Pons (tissue), 1 donor: ENCODE data around the gene TENT4B.
"Not testable (repeated sequence)": the region's sequence is repeated elsewhere in the genome, so short reads cannot be mapped to it uniquely, and the experiment has no call there.

Experiments used
- DNase-seq: peaks from one replicate; pipeline ENCODE4 v3.0.0-alpha.2; 2016; ENCODE audit warnings: low spot score

The TENT4B gene

DNA sequence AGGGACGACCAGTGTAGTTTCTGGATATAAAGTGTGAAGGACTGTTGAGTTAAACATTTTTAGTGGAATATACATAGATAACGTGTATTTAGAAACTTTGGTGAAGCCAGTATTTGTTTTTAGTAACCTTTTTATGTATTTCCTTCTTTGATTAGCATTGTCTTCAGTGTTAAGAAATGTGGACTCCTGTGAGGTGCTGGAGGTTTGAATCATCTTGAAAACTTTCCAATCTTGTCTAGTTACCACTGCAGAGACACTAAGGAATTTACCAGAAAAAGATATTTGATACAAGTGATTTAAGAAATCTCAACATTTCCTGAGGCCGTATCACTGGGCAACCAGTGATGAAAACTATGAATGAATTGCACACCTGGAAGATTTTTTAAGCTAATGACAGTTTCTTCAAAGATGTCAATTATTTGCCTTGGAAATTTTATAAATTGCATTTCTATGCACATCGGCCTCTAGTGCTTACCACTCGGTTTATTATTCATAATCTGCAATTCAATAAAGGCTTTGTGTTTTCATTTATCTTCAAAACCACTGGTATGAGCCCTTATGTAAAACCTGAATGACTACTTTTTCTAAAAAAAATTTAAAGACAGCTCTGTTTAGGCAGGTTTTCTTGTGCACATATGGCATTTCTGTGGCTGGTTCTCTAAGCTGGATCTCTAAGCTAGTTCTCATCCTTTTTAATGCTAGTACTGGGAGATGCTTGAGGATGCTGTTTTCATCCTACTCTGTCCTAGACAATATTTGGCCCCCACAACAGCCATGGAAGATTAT, 81.9 kb downstream of the TENT4B start:
- DNase-seq: no peak

DNA sequence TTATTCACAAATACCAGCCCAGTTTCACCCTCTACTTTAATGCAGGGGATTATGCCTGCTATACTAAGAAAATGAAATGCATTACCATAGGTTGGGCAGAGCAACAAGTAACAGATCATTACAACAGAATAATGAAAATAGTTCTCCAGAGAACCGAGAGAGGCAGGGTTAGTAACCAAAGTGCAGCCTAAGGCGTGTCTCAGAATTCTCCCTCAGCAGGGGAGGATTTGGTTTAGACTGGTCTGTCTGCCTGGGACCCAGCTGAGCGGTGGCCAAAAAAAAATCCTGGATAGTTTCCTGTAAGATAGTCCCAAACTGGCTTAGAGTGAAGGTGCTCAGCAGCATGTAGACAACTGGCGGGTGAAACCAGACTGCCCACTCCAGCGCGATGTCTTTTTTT, 82.5 kb downstream of the TENT4B start:
- DNase-seq: no peak

DNA sequence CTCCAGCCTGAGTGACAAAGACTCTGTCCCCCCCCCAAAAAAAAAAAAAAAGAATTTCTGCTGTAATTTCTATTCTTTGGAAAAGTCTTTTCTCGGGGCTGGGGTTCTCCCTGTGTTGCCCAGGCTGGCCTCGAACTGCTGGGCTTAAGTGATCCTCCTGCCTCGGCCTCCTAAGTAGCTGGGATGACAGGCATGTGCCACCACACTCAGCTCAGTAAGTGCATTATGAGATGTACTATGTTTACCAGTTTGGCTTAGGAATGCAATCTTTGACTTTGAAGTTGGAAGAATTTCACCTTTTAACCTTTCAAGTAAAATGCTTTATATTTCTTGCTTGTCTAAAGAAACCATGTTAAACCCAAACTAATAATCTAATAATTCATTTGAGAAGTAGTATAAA, 85.2 kb downstream of the TENT4B start:
- no peak for DNase-seq

DNA sequence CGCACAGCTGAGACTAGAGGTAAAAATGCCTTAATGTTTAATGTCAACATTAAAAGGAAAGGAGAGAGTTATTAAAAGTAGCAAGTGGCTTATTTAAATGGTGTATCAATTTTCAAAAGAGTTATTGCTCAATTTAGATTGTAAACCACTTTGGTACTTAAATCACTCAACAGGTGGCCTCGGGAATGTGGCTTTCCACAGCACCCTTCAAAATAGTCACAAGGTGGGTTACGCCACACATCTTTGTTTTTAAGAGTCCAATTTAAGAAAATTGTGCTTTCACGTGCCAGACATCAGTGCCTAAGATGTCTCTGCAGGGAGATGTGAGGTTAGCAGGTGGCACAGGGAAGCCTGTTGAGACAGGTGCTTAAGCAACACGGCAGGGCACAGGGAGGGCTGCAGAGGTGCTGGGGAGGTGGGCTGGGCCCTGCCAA, 85.8 kb downstream of the TENT4B start:
- DNase-seq: no peak

DNA sequence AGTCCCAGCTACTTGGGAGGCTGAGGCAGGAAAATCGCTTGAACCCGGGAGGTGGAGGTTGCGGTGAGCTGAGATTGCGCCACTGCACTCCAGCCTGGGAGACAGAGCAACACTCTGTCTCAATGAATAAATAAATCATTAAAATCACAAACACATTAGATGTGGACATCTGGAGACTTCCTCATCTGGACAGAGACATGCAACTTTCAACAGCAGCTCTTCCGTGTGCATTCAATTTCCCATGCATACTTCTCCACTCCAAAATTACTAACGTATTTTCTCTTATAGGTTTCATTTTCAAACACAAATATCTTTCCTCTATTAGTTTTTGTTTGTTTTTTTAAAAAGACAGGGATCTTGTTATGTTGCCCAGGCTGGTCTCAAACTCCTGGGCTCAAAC, 89.9 kb downstream of the TENT4B start:
- DNase-seq: not testable (repeated sequence)

DNA sequence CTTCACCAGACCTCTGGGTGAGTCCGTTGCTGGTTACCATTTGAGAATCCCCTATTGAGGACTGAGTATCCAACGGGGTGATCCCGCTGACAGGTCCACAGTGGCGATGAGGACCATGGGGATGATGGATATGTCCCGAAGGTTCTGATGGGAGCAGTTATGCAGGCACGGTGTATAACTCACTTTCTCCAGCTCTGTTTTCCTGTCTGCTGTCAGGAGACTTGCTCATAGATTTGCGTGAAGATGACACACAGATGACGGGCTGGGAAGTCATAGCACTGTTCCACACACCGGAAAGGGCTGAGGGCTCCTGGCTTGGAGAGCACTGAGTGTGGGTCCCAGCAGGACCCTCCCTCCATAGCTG, 91.0 kb downstream of the TENT4B start:
- no peak for DNase-seq

DNA sequence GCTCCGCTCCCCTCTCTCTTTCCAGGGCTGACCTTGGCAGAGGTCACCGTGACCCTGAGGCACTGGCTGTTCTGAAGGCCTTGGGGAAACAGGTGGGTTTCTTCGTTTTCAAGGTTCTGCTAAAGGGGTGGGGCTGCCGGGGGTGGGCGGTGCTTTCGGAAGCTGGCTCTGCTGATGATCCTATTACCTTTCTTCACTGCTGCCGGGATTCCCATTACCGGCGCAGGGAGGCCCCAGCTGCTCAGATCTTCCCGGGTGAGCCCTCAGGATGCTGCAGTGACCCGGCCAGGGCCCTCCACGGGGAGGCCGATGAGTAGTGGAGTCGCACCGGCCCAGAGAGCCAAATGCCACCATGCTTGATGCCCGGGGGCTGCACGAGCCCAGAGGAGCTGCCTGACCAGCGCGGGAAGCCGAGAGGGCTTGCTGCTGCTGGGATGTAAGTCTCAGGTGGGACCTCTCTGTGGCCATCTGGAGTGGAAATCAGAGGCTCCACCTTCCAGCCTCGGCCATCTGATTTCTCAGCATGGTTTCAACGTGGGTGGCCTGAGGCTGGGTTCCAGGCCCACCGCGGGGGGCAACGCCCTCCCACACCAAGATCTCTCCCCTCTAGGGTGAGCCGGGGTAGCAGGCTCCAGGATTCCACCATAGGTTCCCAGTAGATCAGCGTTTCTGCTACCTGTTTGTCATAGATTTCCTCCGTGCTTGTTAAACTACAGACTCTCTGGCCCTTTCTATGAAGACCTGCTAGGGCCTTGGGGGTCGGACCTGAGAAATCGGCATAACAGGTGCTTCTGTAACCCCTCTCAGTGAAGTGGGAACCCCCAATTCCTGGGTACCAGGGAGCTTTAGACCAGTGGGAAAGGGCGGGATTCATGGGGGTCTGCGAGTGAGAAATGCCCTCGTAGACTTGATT, 91.7 kb downstream of the TENT4B start:
- no peak for DNase-seq

DNA sequence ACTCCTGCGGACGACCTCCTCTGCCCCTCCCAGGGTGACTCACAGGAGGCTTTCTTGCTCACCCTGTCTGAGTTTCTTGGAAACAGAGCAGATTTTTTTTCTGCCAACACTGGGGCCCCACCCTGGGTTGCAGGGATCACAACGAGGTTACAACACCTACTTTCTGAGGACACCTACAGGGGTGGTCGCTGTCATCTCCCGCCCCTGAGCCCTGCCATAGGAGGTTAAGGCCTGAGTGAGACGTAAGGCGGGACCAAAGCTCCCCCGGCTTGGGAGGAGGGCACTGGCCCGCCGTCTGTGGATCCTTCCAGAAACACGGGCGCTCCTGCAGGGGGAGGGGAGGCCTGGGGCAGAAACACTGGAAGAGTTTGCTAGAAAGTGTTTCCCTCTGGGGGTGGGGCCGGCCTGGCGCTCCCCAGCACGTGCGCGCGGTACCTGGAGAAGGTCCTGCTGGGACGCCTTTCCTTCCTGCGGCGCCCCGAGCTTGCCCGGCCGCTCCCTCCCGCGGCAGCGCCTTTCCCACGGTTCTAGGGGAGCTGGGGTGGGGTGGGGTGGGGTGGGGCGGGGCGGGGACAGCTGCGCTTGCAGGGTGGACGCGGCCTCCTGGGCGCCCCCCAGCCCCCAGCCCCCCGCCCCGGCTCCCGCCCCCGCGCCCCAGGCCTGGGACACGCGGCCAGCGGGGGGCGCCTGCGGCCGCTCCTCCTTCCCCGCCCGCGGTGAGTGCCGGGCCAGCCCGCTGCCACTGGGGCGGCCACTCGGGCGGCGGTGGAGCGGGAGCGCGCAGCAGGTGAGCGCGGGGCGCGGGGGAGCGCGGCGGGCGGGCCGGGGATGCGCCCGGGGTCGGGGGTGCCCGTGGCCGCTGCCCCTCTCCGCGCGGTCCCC, 92.6 kb downstream of the TENT4B start:
- DNase-seq: no peak

DNA sequence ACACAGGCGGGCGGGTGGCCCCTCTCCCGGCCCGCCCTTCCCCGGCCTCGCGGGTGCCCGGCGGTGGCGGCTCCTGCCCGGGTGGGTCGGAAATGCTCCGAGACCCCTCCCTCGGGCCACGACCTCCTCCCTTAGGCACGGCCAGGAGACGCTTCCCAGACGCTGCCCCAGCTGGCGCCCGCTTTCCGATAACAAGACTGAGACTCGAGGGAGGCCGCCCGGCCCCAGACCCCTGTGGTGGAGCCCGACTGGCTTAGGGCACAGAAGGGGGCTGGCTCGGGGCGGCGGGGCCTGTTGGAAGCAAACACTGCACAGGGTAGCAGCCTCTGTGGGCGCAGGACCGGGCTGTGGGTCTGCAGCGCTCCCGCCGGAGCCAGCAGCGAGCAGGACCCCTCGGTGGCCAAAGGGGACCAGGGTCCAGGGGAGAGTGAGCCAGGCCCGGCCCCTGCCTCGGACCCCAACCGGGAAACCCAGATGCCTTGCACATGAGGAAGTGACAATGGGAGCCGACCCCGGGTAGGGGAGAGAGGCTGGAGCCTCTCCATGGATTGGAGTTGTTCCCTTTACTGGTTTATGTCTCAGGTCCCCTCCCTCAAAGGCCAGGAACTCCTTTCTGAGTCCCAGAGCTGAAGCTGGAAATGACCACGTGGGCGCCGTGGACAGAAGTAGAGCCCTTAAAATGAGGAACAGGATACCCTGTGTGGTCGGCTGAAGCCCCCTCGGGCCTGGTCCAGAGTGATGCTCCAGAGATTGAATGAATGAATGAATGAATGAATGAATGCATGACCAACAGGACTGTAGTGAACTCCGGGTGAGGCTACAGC, 93.4 kb downstream of the TENT4B start:
- no peak for DNase-seq

DNA sequence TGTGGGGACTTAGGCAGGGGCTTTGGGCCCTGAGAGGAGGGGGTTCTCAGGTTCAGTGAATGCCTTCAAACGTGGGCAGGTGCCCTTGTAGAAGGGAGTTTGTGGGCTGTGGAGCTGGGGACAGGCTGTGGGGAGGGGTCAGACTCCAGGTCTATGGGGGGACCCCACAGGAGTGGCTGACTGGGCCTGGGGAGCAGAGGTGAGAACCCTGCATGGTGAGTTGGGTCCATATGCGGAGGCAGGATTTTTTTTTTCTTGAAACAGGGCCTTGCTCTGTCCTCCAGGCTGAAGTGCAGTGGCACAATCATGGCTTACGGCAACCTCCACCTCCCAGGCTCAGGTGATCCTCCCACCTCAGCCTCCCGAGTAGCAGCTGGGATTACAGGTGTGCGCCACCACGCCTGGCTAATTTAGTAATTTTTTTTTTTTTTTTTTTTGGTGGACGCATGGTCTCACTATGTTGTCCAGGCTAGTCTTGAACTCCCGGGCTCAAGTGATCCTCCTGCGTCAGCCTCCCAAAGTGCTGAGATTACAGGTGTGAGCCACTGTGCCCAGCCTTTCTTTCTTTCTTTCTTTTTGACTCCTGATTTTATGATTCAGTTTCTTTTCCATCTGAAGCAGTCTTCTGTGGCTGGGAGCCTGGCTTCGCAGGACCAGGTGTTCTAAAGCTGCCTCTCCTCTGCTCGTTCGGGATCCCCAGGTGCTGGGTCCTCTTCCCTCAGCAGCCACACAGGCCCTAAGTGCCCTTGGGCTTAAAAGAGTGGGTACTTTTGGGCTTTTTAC, 94.2 kb downstream of the TENT4B start:
- no peak for DNase-seq

DNA sequence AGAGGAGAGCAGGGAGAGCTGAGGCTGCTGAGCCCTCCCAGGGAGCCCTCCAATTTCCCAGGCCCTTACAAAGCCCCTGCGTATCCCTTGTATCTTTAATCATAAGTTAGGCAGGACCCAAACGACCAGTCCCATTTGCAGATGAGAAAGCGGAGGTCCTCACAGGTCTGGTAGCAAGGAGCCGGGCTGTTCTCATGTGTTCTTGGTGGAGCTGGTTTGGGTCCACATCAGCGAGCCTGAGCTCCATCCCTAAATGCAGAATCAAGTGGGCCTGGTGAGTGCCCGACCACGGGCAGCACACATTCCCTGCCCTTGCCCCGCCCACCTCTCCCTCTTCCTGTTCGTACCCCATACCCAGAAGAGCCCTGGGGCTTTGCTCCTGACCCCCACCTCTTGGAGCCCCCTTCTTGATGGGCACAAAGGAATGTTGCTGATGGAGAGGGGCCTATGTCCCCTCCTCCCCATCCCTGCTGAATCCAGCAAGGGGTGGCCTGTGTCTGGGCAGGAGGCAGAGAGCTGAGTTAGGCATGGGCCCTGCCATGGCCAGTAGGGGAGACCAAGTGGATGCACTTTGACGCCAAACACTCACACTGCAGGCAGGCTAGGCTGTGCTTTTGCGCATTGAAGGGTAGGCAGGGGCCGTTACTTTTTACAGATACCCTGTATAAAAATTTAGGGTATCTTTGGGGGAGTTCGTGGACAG, 95.0 kb downstream of the TENT4B start:
- no peak for DNase-seq

DNA sequence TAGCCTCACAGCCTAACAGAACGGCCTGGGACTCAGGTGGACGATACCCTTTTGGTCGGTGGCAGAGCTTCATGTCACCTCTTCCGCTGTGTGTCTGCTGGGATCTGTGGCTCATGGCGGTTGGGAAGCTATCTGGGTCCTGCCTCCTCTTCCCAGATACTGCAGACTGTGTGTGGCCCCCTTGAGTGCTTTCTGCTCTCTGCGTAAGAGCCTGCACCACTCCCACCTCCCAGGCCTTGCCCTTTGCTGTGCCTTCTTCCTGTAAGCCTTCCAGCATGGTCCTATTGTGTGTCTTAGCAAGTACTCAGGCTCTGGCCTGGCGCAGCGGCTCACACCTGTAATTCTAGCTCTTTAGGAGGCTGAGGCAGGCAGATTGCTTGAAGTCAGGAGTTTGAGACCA, 95.7 kb downstream of the TENT4B start:
- DNase-seq: no peak

DNA sequence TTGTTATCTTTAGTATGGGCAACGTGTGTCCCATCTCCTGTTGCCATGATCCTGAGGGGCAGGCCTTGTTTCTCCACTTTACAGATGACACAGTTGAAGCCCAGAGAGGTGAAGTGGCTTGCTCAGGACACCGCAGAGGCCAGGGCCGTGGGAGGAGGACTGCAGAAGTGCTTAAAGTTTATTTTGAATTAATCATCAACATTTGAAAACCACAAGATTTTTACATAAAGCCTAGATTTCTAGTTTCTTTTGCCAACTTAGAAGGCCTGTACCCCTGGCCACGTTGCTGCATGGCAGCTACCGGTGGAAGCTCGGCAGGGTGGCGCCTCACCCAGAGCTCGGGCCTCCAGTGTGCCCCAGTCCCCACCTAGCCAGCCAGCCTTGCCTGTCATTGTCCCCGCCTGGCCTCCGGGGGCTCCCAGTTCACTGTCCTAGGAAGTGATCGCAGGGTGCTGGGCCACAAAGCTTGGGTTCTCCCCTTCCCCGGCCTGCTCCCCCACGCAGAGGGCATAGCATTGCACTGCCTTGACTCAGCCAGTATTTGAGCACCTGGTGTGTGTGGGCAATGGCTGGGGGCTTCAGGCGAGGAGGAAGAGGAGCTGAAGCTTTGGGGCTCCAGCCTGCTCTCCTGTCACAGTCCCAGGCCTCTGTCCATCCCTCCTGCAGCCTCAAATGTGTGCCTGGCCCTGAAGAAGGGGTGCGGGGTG, 98.4 kb downstream of the TENT4B start:
- DNase-seq: no peak

DNA sequence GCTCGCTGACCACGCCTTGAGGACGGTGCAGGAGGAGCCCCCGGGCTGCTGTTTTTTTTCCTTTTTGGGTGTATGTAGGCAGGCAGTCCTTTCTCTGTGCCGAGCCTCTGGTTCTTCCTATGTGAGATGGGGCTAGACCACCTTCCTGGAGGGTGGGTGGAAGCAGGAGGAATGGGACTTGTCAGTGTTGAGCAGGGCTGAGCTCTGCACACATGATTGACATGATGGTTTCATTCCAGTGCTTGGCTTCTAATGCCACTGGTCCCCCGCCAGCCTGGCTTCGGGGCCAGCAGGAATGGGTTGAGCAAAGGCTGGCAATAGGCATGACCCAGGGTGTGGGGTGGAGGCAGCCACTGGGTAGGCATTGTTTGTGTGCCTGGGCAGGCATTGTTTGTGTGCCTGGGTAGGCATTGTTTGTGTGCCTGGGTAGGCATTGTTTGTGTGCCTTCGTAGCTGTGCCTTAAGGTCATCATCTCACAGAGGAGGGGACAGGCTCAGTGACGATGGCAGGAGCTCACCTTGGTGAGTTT, 99.0 kb downstream of the TENT4B start:
- DNase-seq: no peak

DNA sequence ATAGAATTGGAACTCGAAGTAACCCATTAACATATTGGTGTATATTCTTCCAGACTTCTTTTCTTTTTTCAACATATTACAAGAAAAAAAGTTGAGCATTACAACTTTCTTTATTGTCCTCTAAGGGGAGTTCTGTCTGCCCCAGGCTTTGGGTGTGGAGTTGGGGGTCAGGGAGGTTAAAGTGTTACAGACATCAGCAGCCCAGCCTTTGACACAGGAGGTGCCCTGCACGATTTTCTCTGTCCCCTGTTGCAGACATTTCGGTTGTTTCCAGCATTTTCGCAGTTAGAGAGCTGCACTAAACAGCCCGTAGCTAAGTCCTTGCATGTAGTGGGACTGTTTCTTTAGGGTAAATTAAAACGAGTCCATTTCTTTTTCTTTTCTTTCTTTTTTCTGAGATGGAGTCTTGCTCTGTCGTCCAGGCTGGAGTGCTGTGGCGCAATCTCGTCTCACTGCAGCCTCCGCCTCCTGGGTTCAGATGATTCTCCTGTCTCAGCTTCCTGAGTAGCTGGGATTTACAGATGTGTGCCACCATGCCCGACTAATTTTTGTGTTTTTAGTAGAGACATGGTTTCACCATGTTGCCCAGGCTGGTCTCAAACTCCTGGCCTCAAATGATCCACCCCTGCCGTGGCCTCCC, 99.9 kb downstream of the TENT4B start:
- no peak for DNase-seq

DNA sequence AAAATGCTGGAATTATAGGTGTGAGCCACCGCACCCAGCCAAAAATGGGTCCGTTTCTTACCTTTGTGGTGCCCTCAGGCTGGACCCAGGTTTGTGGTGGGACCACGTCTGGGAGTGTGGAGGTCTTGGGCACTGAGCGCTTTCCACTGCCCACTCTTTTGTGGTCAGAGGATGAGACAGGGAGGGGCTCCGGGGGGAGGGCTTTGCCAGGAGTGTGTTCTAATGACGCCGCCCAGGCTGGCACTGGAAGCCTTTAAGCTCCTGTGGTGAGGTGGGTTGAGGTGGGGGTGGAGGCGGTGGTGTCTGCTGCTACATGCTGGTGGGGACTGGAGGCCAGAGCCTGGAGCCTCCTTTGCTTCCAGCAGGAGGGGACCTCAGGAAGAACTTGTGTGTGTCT, 100.4 kb downstream of the TENT4B start:
- no peak for DNase-seq

DNA sequence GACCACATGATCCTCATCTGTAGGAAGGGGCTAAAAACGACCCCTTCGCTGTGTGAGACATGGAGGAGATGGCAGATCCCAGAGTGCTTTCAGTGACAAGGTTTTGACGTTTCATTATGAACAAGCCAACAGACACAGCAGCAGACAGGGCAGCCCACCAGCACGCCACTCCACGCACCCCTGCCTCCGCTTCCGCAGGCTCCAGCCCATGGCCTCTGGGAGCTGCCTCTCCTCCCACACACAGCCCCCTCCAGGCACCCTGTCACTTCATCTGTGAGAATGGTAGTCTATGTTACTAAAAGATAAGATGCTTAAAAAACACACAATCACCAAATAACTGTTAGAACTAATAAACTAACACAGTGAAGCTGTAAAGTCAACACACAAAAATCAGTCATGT, 101.0 kb downstream of the TENT4B start:
- no peak for DNase-seq

DNA sequence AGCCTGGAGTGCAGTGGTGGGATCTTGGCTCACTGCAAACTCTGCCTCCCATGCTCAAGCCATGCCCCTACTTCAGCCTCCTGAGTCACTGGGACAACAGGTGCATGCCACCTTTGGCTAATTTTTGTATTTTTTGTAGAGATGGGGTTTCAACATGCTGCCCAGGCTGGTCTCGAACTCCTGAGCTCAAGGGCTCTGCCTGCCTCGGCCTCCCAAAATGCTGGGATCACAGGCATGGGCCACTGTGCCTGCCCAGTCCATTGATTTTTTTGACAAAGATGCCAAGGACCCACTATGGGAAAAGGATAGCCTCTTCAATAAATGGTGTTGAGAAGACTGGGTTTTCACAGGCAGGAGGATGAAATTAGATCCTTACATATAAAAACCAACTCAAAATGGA, 102.4 kb downstream of the TENT4B start:
- no peak for DNase-seq

DNA sequence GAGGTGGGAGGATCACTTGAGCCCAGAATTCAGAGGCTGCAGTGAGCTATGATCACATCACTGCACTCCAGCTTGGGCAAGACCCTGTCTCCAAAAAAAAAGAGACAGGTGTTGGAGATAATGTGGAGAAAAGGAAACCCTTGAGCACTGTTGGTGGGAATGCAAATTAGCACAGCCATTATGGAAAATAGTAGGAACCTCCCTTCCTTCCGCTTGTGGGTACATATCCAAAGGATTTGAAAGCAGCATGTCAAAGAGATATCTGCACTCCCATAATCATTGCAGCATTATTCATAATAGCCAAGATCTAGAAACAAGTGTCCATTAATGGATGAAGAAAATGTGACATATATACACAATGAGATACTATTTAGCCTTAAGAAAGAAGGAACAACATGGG, 103.5 kb downstream of the TENT4B start:
- no peak for DNase-seq
